K562 (cell line): ENCODE results near the gene ERVMER34-1. TPM values are rescaled to one million over a fixed set of nuclear protein-coding genes. Genes with fewer than 3 reads are reported as not detected.

Experiments
- ATAC-seq: fragments of 200-7000 bp; cut with Tn5 transposase; 3 replicates; pipeline ENCODE4 v1.9.1; 2020; ENCODE audit warnings: moderate library complexity
- BruUV-seq: library from RNA; stranded (reverse); fragments of 400-500 nt; replicated peaks from 2 replicates; lab custom pipeline; 2021; lab: Mats Ljungman, UMichigan
- CTCF ChIA-PET: fragments of 300-600 bp; formaldehyde crosslinking; extraction: SDS; loops from one replicate; lab custom pipeline; 2021; ENCODE audit warnings: low intra/inter-chr PET ratio; lab: Yijun Ruan, JAX
- POLR2A ChIA-PET: fragments of 300-600, 350-650 bp; sonication (Branson Sonifier 250); formaldehyde crosslinking; extraction: SDS; loops from one replicate; lab custom pipeline; 2021; ENCODE audit warnings: antibody characterized with exemption, inconsistent platforms; lab: Yijun Ruan, JAX
- DNase-seq, 4 experiments: peaks; one replicate each; pipeline versions ENCODE4 v3.0.0 to v3.0.0-alpha.2; 2011 to 2018; ENCODE audit warnings: low spot score in 3 of 4, mixed read lengths in 3 of 4; ENCODE audit errors: extremely low read depth in 1 of 4
- FAIRE-seq: peaks from 2 replicates; lab custom pipeline; 2011; peaks lifted over from hg19 to GRCh38; lab: Jason Lieb, UNC
- H2AFZ ChIP-seq: 2 replicates; pipeline ENCODE4 v1.6.0; 2011; ENCODE audit warnings: low read depth, low read length, control low read depth, inconsistent platforms
- H3K27ac ChIP-seq: fragments of 200-600 bp; 3 replicates; pipeline ENCODE4 v1.8.0; 2011; ENCODE audit warnings: low read depth, mild to moderate bottlenecking, control low read depth, inconsistent platforms, low read length, moderate library complexity, mixed read lengths; ENCODE audit errors: extremely low read depth
- H3K27me3 ChIP-seq, 2 experiments: fragments of 300-600 bp in 1 of 2; 2 replicates in 1 of 2; 3 replicates in 1 of 2; pipeline versions ENCODE4 v1.6.0 to v1.8.0; 2011; ENCODE audit warnings: inconsistent platforms in 2 of 2, low read length in 2 of 2, mild to moderate bottlenecking in 1 of 2, mixed read lengths in 1 of 2, moderate library complexity in 1 of 2; ENCODE audit not compliant: control insufficient read depth in 2 of 2, insufficient read depth in 2 of 2
- H3K36me3 ChIP-seq: fragments of 300-600 bp; 3 replicates; pipeline ENCODE4 v1.8.0; 2011; ENCODE audit warnings: mild to moderate bottlenecking, low read length, inconsistent platforms; ENCODE audit not compliant: control insufficient read depth, insufficient read depth
- H3K4me1 ChIP-seq, 2 experiments: fragments of 200-600 bp in 1 of 2; replicated peaks in 1 of 2; 2 replicates in 1 of 2; 3 replicates in 1 of 2; pipeline versions ENCODE4 v1.5.1 to v1.8.0; 2011; ENCODE audit warnings: inconsistent platforms in 2 of 2, low read length in 2 of 2, mild to moderate bottlenecking in 1 of 2, mixed read lengths in 1 of 2, moderate library complexity in 1 of 2; ENCODE audit not compliant: control insufficient read depth in 2 of 2, insufficient read depth in 2 of 2
- H3K4me2 ChIP-seq: 2 replicates; pipeline ENCODE4 v1.6.1; 2011; ENCODE audit warnings: low read length, control low read depth, inconsistent platforms, mixed read lengths; ENCODE audit not compliant: insufficient read depth
- H3K4me3 ChIP-seq: fragments of 200-600 bp; sonication (generic), shearing (Covaris generic); 2 replicates; pipeline ENCODE4 v1.5.1; 2016; ENCODE audit warnings: control low read depth, inconsistent platforms
- H3K79me2 ChIP-seq: fragments of 200-600 bp; 3 replicates; pipeline ENCODE4 v1.8.0; 2011; ENCODE audit warnings: low read length, inconsistent platforms; ENCODE audit not compliant: control insufficient read depth, insufficient read depth
- H3K9ac ChIP-seq, 2 experiments: 2 replicates each; pipeline versions ENCODE4 v1.6.0 to v1.6.1; 2011; ENCODE audit warnings: low read depth in 2 of 2, low read length in 2 of 2, control low read depth in 1 of 2, inconsistent platforms in 1 of 2, mild to moderate bottlenecking in 1 of 2, mixed read lengths in 1 of 2; ENCODE audit not compliant: insufficient read depth in 1 of 2
- H3K9me1 ChIP-seq: one replicate; pipeline ENCODE4 v1.6.0; 2011; ENCODE audit warnings: inconsistent platforms, mild to moderate bottlenecking, low read length, moderate library complexity; ENCODE audit not compliant: control insufficient read depth, insufficient read depth
- H3K9me3 ChIP-seq: replicated peaks from 2 replicates; pipeline ENCODE4 v1.5.1; 2011; ENCODE audit warnings: low read depth, low read length, inconsistent platforms; ENCODE audit not compliant: control insufficient read depth, insufficient read depth
- H4K20me1 ChIP-seq: replicated peaks from 2 replicates; pipeline ENCODE4 v1.6.1; 2011; ENCODE audit warnings: low read length, inconsistent platforms, mixed read lengths; ENCODE audit not compliant: control insufficient read depth, insufficient read depth
- CCAR2 ChIP-seq: fragments of 200-400 bp; formaldehyde crosslinking; IDR thresholded peaks from 2 replicates; pipeline ENCODE4 v1.6.1; 2017; ENCODE audit warnings: mild to moderate bottlenecking, low read depth, low read length
- CEBPB ChIP-seq: fragments of 450-650 bp; IDR thresholded peaks from 2 replicates; pipeline ENCODE4 v1.6.1; 2016; ENCODE audit warnings: missing genetic modification characterization, missing compliant biosample characterization
- CXXC5 ChIP-seq: fragments of 250-450 bp; sonication (Bioruptor Pico); IDR thresholded peaks from 2 replicates; pipeline ENCODE4 v1.8.0; 2022; ENCODE audit warnings: inconsistent platforms, mild to moderate bottlenecking, moderate library complexity
- GABPB1 ChIP-seq: sonication (generic); formaldehyde crosslinking; IDR thresholded peaks from 2 replicates; pipeline ENCODE4 v1.8.0; 2022; ENCODE audit warnings: mild to moderate bottlenecking, missing genetic modification reagents
- SMARCA5 ChIP-seq: fragments of 450-650 bp; IDR thresholded peaks from 2 replicates; pipeline ENCODE4 v1.6.1; 2016
- TCF7 ChIP-seq: sonication (generic); IDR thresholded peaks from 2 replicates; pipeline ENCODE4 v1.6.1; 2016; ENCODE audit warnings: antibody characterized with exemption, borderline replicate concordance
- TSHZ1 ChIP-seq: fragments of 250-450 bp; sonication (Bioruptor Pico); IDR thresholded peaks from 2 replicates; pipeline ENCODE4 v1.4.0; 2020; ENCODE audit warnings: mild to moderate bottlenecking, moderate library complexity
- XRCC4 ChIP-seq: IDR thresholded peaks from one replicate; pipeline ENCODE4 v1.6.1; 2011; ENCODE audit not compliant: insufficient read depth, insufficient read length; ENCODE audit errors: extremely low read depth
- ZC3H11A ChIP-seq: IDR thresholded peaks from 2 replicates; pipeline ENCODE4 v1.6.1; 2012; ENCODE audit warnings: low read depth, low read length, improper control_type of control experiment
- in situ Hi-C: fragments of 300-500 bp; cut with MboI; formaldehyde crosslinking; loops from 4 replicates; pipeline ENCODE4 v1.15.0; 2018; ENCODE audit warnings: inconsistent platforms, mixed read lengths
- intact Hi-C: fragments of 100-400 bp; cut with micrococcal nuclease; formaldehyde crosslinking; loops from 2 replicates; pipeline ENCODE4 v1.14.2; 2022
- polyA plus RNA-seq, 8 experiments: library from polyadenylated mRNA; depleted of rRNA in 4 of 8; stranded (reverse) in 5 of 8; unstranded in 3 of 8; fragments of >200 nt; fragmentation: Nextera tagmentation in 2 of 8; fragmentation: Illumina TruSeq in 1 of 8; extraction: Ambion mirVana in 2 of 8; extraction: Trizol in 1 of 8; gene quantifications; 2 replicates each; pipeline versions ENCODE4 v1.2.1 to v1.2.3, GENCODE V29; 2011 to 2014; ENCODE audit warnings: inconsistent platforms in 1 of 8, missing spikeins in 1 of 8
- total RNA-seq, 7 experiments: library from RNA; depleted of rRNA in 6 of 7; stranded (reverse); fragments of >200 nt in 6 of 7; fragmentation: Illumina TruSeq in 2 of 7; extraction: Trizol in 2 of 7; gene quantifications; 2 replicates each; pipeline versions ENCODE4 v1.2.1 to v1.2.3, GENCODE V29; 2011 to 2021; ENCODE audit warnings: low replicate concordance in 1 of 7
- TF ChIP-seq, protein P1 (sequence below): fragments of 450-650 bp; IDR thresholded peaks from 2 replicates; pipeline ENCODE4 v1.6.1; 2016

Gene ERVMER34-1
- total and polyA plus RNA-seq, 9 of the 15 experiments (the other 6 are each of a cell fraction or from before 2014, with no cell fraction given): 0.04 to 0.57 (median 0.25) TPM

- Histone ChIP-seq H2AFZ (0 out of 2 replicates have a peak overlapping the region, but pooled peaks have one; percentile 17), H3K4me2 (no peak overlapping the region), H3K27ac (no peak overlapping the region), H3K9me3 (no peaks in the 10 kb centered on the region), H3K4me1 (peaks cover 4 to 10% of the 10 kb centered on the region in 2 experiments; a peak in 3 of 5 replicates), H3K27me3 (no peaks in the 10 kb centered on the region; a peak in 2 of 5 replicates), H3K79me2 (peaks cover 19% of the 10 kb centered on the region), H4K20me1 (no peaks in the 10 kb centered on the region), H3K36me3 (peaks cover 13% of the 10 kb centered on the region), H3K4me3 (no peak overlapping the region), H3K9me1 (no peaks in the 10 kb centered on the region), H3K9ac (no peak overlapping the region)
- intact Hi-C loops (no loop called here), in situ Hi-C loops (no loop called here)
- DNase-seq (no peak), FAIRE-seq (no peak), ATAC-seq (no peak)
- BruUV-seq: no TSS peak
- TF ChIP-seq CCAR2 (no peak), CEBPB (tag) (no peak), SMARCA5 (no peak), ZC3H11A (no peak), CXXC5 (no peak), TCF7 (no peak), GABPB1 (CRISPR knock-in tag) (no peak), TSHZ1 (no peak), XRCC4 (no peak)
- TF ChIP-seq, protein P1, sequence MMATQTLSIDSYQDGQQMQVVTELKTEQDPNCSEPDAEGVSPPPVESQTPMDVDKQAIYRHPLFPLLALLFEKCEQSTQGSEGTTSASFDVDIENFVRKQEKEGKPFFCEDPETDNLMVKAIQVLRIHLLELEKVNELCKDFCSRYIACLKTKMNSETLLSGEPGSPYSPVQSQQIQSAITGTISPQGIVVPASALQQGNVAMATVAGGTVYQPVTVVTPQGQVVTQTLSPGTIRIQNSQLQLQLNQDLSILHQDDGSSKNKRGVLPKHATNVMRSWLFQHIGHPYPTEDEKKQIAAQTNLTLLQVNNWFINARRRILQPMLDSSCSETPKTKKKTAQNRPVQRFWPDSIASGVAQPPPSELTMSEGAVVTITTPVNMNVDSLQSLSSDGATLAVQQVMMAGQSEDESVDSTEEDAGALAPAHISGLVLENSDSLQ: no peak
- ChIA-PET POLR2A (no interaction called here), CTCF (no interaction called here)
Observed at GRCh38 chr4:52709155-52709554, 42.1 kb downstream of the ERVMER34-1 start.
